CD4-positive, alpha-beta T cell (primary cell): ENCODE results near the gene FEM1C. TPM values are rescaled to one million over a fixed set of nuclear protein-coding genes. Genes with fewer than 3 reads are reported as not detected.

Source experiments
- ATAC-seq: fragments of 200-7000 bp; cut with Tn5 transposase; one replicate; pipeline ENCODE4 v1.10.0; 2022; ENCODE audit warnings: mild to moderate bottlenecking; ENCODE audit not compliant: poor library complexity
- CTCF ChIA-PET: fragments of 350-600 bp; sonication (Branson Sonifier 250); formaldehyde crosslinking; loops from one replicate; lab custom pipeline; 2021; ENCODE audit warnings: antibody characterized with exemption, inconsistent platforms; lab: Charles Lee
- POLR2A ChIA-PET: fragments of 350-600 bp; sonication (Branson Sonifier 250); formaldehyde crosslinking; loops from one replicate; lab custom pipeline; 2021; ENCODE audit warnings: antibody characterized with exemption, inconsistent platforms; lab: Charles Lee
- DNase-seq, 14 experiments: peaks; one replicate each; pipeline ENCODE4 v3.0.0-alpha.2; 2013 to 2020; ENCODE audit warnings: mixed read lengths in 2 of 14
- H3K27ac ChIP-seq, 2 donors: one replicate each; pipeline versions ENCODE4 v1.5.1 to v1.7.0; 2013; ENCODE audit warnings: low read length in 2 of 2, low read depth in 1 of 2, mild to moderate bottlenecking in 1 of 2
- H3K27me3 ChIP-seq, 2 experiments: 1 replicate in 1 of 2; 2 replicates in 1 of 2; pipeline versions ENCODE4 v1.6.1 to v1.7.0; 2013; ENCODE audit warnings: low read length in 2 of 2, control low read depth in 1 of 2, mild to moderate bottlenecking in 1 of 2, moderate library complexity in 1 of 2; ENCODE audit not compliant: insufficient read depth in 2 of 2, control insufficient read depth in 1 of 2
- H3K36me3 ChIP-seq: one replicate; pipeline ENCODE4 v1.6.1; 2013; ENCODE audit warnings: low read length, control low read depth; ENCODE audit not compliant: insufficient read depth
- H3K4me1 ChIP-seq: one replicate; pipeline ENCODE4 v1.6.1; 2013; ENCODE audit warnings: low read length, control low read depth; ENCODE audit not compliant: insufficient read depth
- H3K4me3 ChIP-seq: one replicate; pipeline ENCODE4 v1.5.1; 2013; ENCODE audit warnings: mild to moderate bottlenecking, low read length, moderate library complexity
- H3K9me3 ChIP-seq, 2 experiments: 1 replicate in 1 of 2; 2 replicates in 1 of 2; pipeline versions ENCODE4 v1.6.1 to v1.7.0; 2013; ENCODE audit warnings: low read length in 2 of 2, mild to moderate bottlenecking in 2 of 2, control low read depth in 1 of 2, moderate library complexity in 1 of 2; ENCODE audit not compliant: control insufficient read depth in 1 of 2, insufficient read depth in 1 of 2
- H3K27ac Mint-ChIP-seq: one replicate; pipeline ENCODE4 v1.8.0; 2020; ENCODE audit warnings: mixed read lengths
- H3K27me3 Mint-ChIP-seq: one replicate; pipeline ENCODE4 v1.8.0; 2021; ENCODE audit warnings: mixed read lengths
- H3K36me3 Mint-ChIP-seq: one replicate; pipeline ENCODE4 v1.8.0; 2021; ENCODE audit warnings: low read depth, mixed read lengths
- H3K4me1 Mint-ChIP-seq: one replicate; pipeline ENCODE4 v1.8.0; 2021; ENCODE audit warnings: low read depth, mixed read lengths
- H3K4me3 Mint-ChIP-seq: one replicate; pipeline ENCODE4 v1.8.0; 2020; ENCODE audit warnings: mild to moderate bottlenecking, mixed read lengths
- H3K9me3 Mint-ChIP-seq: one replicate; pipeline ENCODE4 v1.8.0; 2020; ENCODE audit warnings: mixed read lengths
- CTCF ChIP-seq: fragments of 200-600 bp; IDR thresholded peaks from one replicate; pipeline ENCODE4 v1.8.0; 2022; ENCODE audit warnings: antibody characterized with exemption, mild to moderate bottlenecking
- intact Hi-C, 2 experiments: fragments of 100-400 bp; cut with DNase I in 1 of 2; cut with micrococcal nuclease in 1 of 2; formaldehyde crosslinking; loops; one replicate each; pipeline versions ENCODE4 v1.15.1 to v1.9.0; 2023 to 2025; cut with DNase I, micrococcal nuclease
- total RNA-seq, 174 experiments: library from RNA in 2 of 174; stranded (reverse) in 2 of 174; gene quantifications; one replicate each; pipeline ENCODE4 v1.2.3 and lab custom pipeline; 2021 to 2026

Gene FEM1C
- total RNA-seq, 2 experiments from 2014 or later, result 43.3 to 44.2 TPM

DNA sequence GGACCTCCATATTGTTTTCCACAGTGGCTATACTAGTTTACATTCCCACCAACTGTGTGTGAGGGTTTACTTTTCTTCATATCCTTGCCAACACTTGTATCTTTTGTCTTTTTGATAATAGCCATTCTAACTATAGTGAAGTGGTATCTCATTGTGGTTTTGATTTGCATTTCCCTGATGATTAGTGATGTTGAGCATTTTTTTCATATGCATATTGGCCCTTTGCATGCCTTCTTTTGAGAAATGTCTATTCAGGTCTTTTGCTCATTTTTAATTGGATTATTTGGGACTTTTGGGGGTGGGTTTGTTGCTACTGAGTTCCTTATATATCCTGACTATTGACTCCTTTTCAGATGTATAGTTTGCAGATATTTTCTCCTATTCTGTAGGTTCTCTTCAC is 44.4 kb downstream of the FEM1C start:
- no peak for TF ChIP-seq CTCF
- POLR2A ChIA-PET, result no interaction called here
- H3K36me3 Mint-ChIP-seq, result no peaks in the 10 kb centered on the region

GRCh38 chr5:115496936-115497576 is 47.5 kb downstream of the FEM1C start:
- Histone ChIP-seq H3K4me1 (no peaks in the 10 kb centered on the region), H3K27ac (no peak overlapping the region), H3K9me3 (peaks cover 0 to 4% of the 10 kb centered on the region in 2 experiments), H3K27me3 (peaks cover 0 to 25% of the 10 kb centered on the region in 2 experiments), H3K36me3 (no peaks in the 10 kb centered on the region), H3K4me3 (no peak overlapping the region)
- TF ChIP-seq CTCF, result no peak
- H3K4me1 Mint-ChIP-seq, result no peaks in the 10 kb centered on the region
- ATAC-seq, result no peak
- ChIA-PET CTCF (no interaction called here), POLR2A (no interaction called here)
- no peak overlapping the region for H3K4me3 Mint-ChIP-seq
- H3K36me3 Mint-ChIP-seq, result no peaks in the 10 kb centered on the region
- H3K9me3 Mint-ChIP-seq, result no peaks in the 10 kb centered on the region
- no peak for DNase-seq
- H3K27me3 Mint-ChIP-seq, result peaks cover 47% of the 10 kb centered on the region
- H3K27ac Mint-ChIP-seq, result no peak overlapping the region
- intact Hi-C loops, result no loop called here

More for the DNA sequence above, 44.4 kb downstream of the FEM1C start:
- Histone ChIP-seq H3K4me1 (no peaks in the 10 kb centered on the region), H3K27me3 (peaks cover 0 to 17% of the 10 kb centered on the region in 2 experiments), H3K4me3 (no peak overlapping the region), H3K36me3 (no peaks in the 10 kb centered on the region), H3K27ac (no peak overlapping the region), H3K9me3 (peaks cover 0 to 4% of the 10 kb centered on the region in 2 experiments)
- Mint-ChIP-seq H3K27me3 (peaks cover 32% of the 10 kb centered on the region), H3K4me1 (no peaks in the 10 kb centered on the region), H3K9me3 (no peaks in the 10 kb centered on the region), H3K4me3 (no peak overlapping the region), H3K27ac (no peak overlapping the region)
- ATAC-seq (no peak), DNase-seq (no peak)
- intact Hi-C loops, result no loop called here
- CTCF ChIA-PET, result no interaction called here

GRCh38 chr5:115494570-115495289 is 49.8 kb downstream of the FEM1C start:
- CTCF ChIA-PET, result interaction anchor here (0.7 kb wide), 1 partner anchor 9 kb away, joined by 3 read pairs; no protein-coding TSS in a partner anchor
- H3K27me3 Mint-ChIP-seq, result peaks cover 38% of the 10 kb centered on the region
- no peaks in the 10 kb centered on the region for H3K36me3 Mint-ChIP-seq

More at GRCh38 chr5:115494570-115495289, 49.8 kb downstream of the FEM1C start:
- H3K27ac ChIP-seq, result no peak overlapping the region
- peaks cover 0 to 18% of the 10 kb centered on the region in 2 experiments for H3K27me3 ChIP-seq
- no peak for DNase-seq
- no peaks in the 10 kb centered on the region for H3K4me1 ChIP-seq
- Mint-ChIP-seq H3K4me3 (no peak overlapping the region), H3K27ac (no peak overlapping the region), H3K9me3 (no peaks in the 10 kb centered on the region), H3K4me1 (no peaks in the 10 kb centered on the region)
- no peak for TF ChIP-seq CTCF
- intact Hi-C loops, result no loop called here
- peaks cover 0 to 4% of the 10 kb centered on the region in 2 experiments for H3K9me3 ChIP-seq
- no peak for ATAC-seq
- POLR2A ChIA-PET, result no interaction called here
- no peaks in the 10 kb centered on the region for H3K36me3 ChIP-seq
- no peak overlapping the region for H3K4me3 ChIP-seq
